CD1c-positive myeloid dendritic cell (primary cell): ENCODE measurements around the gene NTRK2.

Experiments
- DNase-seq: peaks from one replicate; pipeline ENCODE4 v3.0.0-alpha.2; 2016; ENCODE audit errors: extremely low spot score

NTRK2 gene

DNA sequence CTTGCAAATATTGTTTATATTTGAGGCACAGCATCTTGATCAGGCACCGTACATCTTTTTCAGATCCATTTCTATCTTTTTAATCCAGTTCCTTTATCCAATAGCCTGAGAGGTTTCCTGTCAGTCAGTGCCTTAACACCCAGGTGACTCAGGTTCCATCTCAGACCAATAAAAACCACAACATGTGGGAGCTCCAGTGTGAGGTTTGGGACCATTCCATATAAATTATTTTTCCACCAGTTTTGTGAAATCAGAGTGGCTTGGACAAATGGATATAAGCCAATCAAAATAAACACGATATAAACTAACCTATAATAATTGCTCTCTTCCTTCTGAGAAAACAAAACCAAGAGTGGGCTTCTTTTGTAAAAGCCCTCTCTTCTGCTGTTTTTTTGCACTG, 351.3 kb downstream of the NTRK2 start:
- no peak for DNase-seq

GRCh38 chr9:85021686-85022085, 352.2 kb downstream of the NTRK2 start:
- DNase-seq, result no peak

DNA sequence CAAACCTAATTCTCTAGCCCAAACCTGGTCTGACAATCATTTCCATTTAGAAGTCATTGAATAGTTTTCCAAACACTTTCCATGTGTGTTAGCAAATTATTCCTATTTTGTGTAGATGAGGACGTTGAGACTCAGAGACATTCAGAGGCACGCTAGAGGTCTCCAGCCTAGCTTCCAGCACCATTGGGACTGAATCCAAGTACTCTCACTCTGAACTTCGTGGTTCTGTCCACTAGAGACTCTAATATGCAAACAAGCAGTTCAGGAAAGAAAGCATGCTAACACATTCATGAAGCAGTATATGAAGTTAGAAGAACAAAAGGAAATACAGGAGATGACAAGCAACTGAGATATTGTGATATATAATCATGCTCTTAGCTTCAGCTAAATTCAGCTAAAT, 354.8 kb downstream of the NTRK2 start:
- DNase-seq, result no peak

DNA sequence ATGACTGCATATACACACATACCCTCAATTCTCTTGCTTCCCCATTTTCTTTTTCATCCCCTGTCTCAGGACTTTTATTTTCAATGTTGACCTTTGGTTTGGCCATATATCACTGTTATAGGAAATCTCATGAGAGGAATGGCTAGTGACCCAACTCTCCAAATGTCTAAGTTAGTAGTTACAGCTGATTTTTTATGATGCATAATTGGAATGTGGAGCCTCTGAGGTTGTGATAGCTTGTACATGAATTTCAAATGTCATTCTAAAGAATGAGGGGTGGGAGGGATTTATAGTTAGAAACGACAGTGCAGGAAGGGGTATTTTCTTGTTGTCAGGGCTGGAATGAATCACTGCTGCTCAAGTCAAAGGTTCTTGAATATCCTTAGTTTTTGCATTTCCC, 356.1 kb downstream of the NTRK2 start:
- no peak for DNase-seq

DNA sequence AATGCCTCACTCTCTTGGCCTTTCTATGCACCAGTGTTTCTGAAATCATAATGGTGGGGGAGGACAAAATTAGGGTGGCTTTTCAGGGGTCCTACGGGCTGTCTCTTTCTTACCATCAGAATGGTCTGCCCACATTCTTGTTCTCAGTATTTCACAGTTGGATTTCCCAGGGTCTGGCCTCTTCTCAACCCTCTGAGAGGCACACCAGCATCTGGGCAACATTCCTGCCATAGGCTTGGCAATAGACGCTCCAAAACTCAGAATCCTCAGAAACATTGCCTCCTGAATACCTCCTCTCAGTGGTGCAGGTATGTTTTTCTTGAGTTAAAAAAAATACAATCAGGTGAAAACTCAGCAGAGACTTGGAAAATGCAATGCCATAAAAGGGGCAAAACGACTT, 358.3 kb downstream of the NTRK2 start:
- no peak for DNase-seq

DNA sequence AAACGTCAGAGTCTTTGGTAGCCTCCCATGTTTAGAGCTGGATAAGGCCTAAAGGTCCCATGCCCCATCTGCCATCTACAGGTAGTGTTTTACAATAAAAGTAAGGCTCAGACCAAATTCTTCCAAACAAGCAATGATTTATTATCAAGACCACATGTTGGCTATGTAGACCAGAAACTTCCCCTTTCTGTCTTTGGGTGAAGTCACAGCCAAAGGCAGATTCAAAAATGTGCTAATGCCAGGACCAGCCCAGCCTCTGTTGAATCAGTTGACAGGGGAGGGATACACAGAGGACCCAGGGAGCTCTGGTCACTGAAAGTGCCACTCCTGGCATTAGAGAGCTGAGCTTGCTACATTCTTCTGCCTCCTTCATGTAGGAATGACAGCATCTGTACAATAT, 360.8 kb downstream of the NTRK2 start:
- DNase-seq, result no peak

DNA sequence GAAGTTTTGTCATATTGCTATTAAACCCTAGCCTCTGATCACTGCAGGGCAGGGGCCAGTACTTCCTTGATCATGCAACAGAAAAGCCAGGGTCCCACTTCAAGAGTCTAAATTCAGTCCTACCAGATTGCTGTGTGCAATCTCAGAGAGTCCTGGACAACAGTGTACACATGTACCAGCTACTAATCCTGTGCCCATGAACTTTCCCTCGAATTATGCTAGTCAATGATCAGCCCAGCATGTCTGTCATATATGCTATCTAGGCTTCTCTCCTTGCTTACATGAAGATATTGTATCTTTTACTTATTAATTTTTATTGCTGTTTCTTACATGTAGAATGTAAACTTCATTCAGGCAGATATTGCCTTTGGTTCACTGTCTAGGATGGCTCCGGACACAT, 367.0 kb downstream of the NTRK2 start:
- DNase-seq, result no peak

GRCh38 chr9:85038061-85038460, 368.5 kb downstream of the NTRK2 start:
- DNase-seq, result no peak

DNA sequence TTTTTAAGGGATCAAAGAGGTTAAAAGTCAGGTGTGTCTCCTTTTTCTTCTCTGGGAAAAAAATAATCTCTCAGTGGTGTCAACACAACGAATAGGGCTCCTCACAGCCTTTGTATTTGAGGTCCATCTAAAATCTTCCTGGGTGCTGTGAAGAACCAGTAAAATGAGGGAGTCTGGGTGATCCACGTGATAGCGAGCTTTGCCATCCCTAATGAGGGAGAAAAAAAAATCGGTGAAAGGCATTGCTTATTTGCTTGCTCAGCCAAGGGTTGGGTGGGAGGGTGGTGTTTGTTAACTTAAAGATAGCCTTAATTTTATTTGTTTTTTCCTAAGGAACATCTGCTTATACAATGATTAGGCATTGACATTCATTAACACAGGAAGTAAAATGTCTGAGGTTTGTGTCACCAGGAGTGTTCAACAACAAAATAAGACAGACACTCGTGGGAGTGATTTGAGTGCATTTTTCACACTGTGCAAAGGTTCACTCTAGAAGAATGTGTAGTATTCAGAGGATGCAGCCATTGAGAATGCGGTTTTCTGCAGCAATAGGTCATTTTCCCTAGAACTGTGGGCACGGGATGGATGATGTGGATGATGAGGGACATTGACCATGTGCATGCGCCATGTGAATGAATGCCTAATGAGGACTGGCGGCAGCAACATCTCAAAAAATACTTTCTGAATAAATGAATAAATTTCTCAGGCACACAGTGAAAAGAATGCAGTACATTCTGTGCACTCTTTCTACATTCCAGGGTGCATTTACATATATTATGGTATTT, 369.5 kb downstream of the NTRK2 start:
- no peak for DNase-seq

DNA sequence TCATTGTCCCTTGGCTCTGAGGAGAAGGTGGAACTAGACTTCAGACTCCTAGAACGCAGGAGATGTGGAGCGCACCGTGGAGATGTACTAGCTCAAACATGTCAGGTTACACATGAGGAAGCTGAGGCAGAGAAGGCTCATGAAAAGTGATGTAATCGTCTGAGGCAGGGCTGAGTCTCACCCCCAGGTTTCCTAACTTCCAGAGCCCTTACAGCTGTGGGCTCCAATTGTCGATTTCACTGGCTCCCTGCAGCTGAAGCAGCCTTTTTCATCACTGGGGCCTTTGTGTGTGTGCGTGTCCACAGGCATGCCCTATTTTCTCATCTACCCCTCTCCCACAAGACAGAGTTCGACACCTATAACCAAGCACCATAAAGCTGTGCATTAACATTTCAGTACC, 370.6 kb downstream of the NTRK2 start:
- DNase-seq, result no peak

GRCh38 chr9:85040821-85041465, 371.4 kb downstream of the NTRK2 start:
- no peak for DNase-seq

DNA sequence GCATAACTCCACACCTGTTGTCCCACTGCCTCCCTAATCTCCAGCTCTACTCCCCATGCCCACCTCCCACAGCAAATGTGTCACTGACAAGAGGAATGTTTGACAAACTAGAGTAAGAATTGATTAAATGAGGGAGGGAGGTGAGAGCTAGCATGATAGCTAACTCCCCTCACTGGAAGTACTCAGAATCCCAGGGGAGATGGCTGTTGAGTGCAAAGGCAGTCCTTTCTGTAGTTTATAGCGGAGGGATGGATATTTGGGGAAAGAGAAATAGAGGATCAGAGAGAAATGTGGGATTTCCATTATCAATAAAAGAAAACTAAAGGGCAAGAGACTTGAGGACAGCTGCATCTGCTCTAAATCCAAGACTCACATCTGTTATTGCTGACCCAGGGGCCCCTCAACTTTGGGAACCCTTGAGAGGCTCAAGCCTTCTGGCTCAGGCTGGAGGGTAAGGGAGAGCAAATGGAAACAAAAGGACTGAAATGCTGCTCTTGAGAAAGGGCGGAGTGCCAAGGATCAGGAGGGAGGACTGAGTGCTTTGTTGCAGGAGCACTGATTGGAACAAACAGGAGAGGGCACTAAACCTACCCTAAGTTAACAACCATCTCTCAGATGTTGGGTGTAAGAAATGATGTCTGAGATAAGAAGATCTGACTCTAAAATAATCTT, 372.1 kb downstream of the NTRK2 start:
- no peak for DNase-seq

DNA sequence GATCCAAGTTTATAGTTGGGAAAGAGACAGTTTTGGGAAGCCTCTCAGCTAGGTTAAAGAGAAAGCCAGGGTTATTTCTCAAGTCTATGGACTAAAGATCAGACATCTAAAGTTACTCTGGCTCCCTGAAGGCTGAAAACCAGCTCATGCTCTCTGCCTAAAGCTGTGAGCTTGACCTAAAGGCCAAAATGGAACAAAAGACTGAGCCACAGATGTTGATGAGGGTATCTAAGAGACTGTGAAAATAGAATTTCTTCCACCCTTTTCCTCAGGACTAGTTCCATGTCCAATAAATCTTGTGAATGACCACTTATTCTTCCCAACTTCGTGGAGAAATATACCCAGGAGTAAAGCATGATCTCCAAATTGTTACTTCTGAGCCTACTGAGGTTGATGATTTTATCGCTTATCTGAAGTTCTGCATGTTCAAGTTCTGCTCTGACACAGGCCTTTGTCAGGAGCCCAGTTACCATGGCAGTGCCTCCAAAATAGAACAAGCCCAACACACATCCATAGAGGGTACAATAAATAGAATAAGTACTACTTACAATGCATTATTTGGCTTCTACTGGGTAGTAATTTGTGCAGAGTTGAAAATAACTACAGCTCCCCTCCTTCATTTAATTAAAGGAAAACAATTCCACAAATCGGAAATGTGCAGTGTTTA, 373.6 kb downstream of the NTRK2 start:
- DNase-seq, result no peak

DNA sequence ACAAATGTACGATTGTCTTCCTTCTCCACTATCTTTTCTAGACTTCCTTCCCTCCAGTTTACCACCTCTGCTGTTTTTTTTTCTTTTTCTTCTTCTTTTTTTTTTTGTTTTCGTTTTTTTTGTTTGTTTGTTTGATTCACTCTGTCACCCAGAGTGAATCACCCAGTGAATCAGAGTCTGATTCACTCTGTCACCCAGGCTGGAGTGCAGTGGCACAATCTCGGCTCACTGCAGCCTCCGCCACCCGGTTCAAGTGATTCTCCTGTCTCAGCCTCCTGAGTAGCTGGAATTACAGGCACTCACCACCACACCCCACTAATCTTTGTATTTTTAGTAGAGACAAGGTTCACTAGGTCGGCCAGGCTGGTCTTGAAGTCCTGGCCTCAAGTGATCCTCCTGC, 375.7 kb downstream of the NTRK2 start:
- no peak for DNase-seq

- no peak for DNase-seq
Observed at GRCh38 chr9:85046475-85046874, 376.9 kb downstream of the NTRK2 start.

DNA sequence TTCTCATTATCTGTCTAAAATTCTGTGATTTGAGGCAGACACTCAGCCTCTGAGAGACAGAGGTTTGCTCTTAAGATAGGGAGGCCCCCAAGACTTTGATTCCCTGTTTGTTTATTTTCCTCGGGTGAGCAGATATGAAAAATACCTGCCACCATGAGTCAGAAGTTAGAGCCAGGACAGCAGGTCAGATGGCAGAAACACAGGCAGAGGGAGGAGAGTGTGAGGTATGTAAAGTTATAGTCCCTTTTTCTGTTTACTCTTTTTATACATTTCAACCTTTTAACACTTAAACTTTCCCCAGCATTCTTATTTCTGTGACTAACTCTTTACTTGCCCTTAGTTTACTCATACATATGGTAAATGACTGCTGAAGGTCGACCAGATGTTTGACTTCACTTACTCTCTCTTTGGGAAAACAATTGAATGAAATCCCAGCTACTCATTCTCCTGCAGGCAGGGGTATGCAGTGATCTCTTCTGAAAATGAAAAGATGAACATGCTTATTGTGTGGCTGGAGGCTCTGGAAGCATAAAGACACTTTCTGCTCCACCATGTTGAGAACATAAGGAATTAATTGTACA, 383.8 kb downstream of the NTRK2 start:
- no peak for DNase-seq

- DNase-seq, result no peak
Observed at GRCh38 chr9:85054017-85054416, 384.5 kb downstream of the NTRK2 start.

- DNase-seq, result no peak
Observed at GRCh38 chr9:85055506-85056202, 386.1 kb downstream of the NTRK2 start.

DNA sequence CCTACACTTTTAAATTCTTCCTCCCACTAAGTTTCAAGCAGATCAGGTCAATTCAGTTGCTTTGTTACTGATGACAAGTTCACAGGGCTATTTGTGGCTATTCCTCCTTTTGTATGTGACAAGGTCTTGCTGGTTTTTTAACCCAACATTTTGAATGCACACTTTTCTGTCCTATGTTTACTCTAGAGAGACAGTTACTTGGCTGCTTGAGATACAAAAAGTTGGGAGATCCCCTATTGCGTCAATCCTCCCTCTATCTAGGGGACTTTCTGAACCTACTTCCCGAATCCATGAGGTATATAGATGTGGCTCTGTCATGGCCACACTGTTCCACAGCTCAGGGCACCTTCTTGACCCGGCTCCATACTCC, 386.7 kb downstream of the NTRK2 start:
- DNase-seq, result no peak

- no peak for DNase-seq
Observed at GRCh38 chr9:85061969-85062368, 392.4 kb downstream of the NTRK2 start.

- no peak for DNase-seq
Observed at GRCh38 chr9:85062385-85063022, 393.0 kb downstream of the NTRK2 start.
